GM23248 (cell line): ENCODE results near the gene MTHFD1L.

ENCODE experiments used
- EZH2 ChIP-seq: fragments of 200-600 bp; sonication (generic); IDR thresholded peaks from 2 replicates; pipeline ENCODE4 v1.6.1; 2018; ENCODE audit warnings: antibody characterized with exemption, mild to moderate bottlenecking; ENCODE audit not compliant: insufficient read depth, poor library complexity, severe bottlenecking
- EZH2phosphoT487 ChIP-seq: fragments of 200-600 bp; sonication (generic); IDR thresholded peaks from 2 replicates; pipeline ENCODE4 v1.6.1; 2018; ENCODE audit warnings: antibody characterized with exemption, moderate library complexity, mild to moderate bottlenecking, low read depth; ENCODE audit not compliant: insufficient read depth

DNA sequence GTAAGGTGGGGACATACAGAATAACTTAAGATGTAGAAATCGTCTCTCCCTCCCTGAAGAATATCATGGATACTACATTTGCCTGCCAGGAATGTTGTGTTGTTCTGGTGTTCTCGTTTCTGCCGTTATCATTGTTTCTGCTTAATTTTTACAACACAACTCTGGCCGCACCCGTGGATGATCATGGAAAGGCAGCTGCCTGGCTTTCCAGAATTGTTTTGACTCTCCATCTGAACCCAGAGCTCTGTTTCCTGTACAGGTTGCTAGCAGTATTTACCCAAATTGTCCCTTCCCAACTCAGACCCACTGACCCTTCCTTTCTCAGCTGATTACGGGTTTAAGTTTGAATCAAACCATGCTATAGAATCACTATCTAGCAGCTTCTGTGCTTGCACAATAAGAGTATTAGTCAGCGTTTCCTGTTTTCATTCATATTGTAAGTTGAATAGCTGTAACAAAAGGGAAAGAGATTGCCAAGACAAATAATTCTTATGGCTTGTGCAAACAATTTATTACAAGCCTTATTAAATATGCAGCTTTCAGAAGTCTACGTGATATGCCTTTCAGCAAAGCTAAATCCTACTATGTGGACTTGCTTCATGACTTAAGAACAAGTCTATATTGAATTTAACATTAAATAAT is 139.0 kb downstream of the MTHFD1L start:
- TF ChIP-seq EZH2phosphoT487 (no peak), EZH2 (no peak)
